ENCODE measurements around the gene FOXJ1. TPM values are rescaled to one million over a fixed set of nuclear protein-coding genes. Genes with fewer than 3 reads are reported as not detected.

FOXJ1 gene
- total and polyA plus RNA-seq, 2 of the 8 experiments (the other 6 are each of a cell fraction or from before 2014, with no cell fraction given), result 4.7 to 5.4 TPM

GRCh38 chr17:76131692-76132573 is 9.1 kb downstream of the FOXJ1 start (continued):
- TF ChIP-seq CHD7 (IDR thresholded peaks at IDR 0.05; ENCODE audit: insufficient replicate concordance, low read length), result no peak
- TF ChIP-seq RNF2 (IDR thresholded peaks at IDR 0.05; ENCODE audit: borderline replicate concordance, low read depth, low read length, missing control alignments, poor library complexity, severe bottlenecking), result no peak
- no peak for TF ChIP-seq RBBP5 (IDR thresholded peaks at IDR 0.05; ENCODE audit: borderline replicate concordance, low read depth, low read length)
- no peak for TF ChIP-seq POU5F1 (IDR thresholded peaks at IDR 0.05; ENCODE audit: low read depth, low read length)
- TF ChIP-seq CEBPB (IDR thresholded peaks at IDR 0.05; ENCODE audit: low read depth, low read length), result no peak
- 0 out of 2 replicates have a peak, but pooled peaks have one; percentile 24 for TF ChIP-seq TCF12 (IDR thresholded peaks at IDR 0.05; ENCODE audit: low read depth, low read length)
- no peak for TF ChIP-seq KDM1A (IDR thresholded peaks at IDR 0.05; ENCODE audit: borderline replicate concordance, low read length)
- no peak; the same call in 1 of the 2 replicates for TF ChIP-seq TAF1 (IDR thresholded peaks at IDR 0.05; ENCODE audit: low read depth, low read length)
- no peak for TF ChIP-seq SIRT6 (IDR thresholded peaks at IDR 0.05; ENCODE audit: low read length)

Data from H1 (cell line).